ENCODE data around the gene PLXDC2.
"Not testable (repeated sequence)": the region's sequence is repeated elsewhere in the genome, so short reads cannot be mapped to it uniquely, and the experiment has no call there.

The PLXDC2 gene

DNA sequence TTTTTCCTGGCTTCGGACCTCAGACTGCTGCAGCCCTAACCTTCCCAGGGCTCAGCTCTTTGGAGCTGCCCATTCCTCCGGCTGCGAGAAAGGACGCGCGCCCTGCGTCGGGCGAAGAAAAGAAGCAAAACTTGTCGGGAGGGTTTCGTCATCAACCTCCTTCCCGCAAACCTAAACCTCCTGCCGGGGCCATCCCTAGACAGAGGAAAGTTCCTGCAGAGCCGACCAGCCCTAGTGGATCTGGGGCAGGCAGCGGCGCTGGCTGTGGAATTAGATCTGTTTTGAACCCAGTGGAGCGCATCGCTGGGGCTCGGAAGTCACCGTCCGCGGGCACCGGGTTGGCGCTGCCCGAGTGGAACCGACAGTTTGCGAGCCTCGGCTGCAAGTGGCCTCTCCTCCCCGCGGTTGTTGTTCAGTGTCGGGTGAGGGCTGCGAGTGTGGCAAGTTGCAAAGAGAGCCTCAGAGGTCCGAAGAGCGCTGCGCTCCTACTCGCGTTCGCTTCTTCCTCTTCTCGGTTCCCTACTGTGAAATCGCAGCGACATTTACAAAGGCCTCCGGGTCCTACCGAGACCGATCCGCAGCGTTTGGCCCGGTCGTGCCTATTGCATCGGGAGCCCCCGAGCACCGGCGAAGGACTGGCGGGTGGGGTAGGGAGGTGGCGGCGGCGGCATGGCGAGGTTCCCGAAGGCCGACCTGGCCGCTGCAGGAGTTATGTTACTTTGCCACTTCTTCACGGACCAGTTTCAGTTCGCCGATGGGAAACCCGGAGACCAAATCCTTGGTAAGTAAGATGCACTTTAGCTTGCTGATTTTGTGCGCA lies at the start of gene PLXDC2:
TSS of gene PLXDC2 (plus strand) at position 22 of the 820 bp plus-strand sequence.
- DNase-seq (ENCODE audit: low spot score), result peak; percentile 71

DNA sequence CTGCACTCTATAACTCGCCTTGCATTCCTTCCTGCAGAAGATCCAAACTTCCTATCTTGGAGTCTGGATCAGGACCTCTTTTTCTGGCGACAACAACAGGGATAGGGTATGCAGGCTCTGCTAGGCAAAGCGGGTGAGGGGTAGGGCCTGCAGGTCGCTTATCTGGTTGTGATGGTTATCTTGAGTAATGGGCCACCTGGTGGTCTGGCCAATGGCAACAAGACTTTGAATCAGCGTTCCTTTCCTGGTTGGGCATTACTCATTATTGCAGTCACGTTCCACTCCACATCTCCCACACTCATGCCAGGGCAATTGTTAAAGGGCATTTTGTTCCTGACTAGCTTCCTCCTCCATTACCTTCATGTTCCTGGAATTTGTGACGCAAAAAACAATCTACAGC lies 48.4 kb upstream of the PLXDC2 start:
- DNase-seq (ENCODE audit: low spot score), result peak; percentile 68

DNA sequence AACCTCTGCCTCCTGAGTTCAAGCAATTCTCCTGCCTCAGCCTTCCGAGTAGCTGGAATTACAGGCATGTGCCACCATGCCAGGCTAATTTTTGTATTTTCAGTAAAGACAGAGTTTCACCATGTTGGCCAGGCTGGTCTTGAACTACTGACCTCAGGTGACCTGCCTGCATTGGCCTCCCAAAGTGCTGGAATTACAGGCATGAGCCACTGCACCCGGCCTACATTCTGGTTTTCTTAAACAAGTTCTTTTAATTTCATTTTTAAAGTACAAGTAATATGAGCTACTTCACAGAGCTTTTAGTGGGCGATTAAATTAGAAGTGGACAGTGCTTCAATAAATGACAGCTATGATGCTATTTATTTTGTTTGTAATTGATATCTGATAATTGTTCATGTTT lies 46.4 kb upstream of the PLXDC2 start:
- not testable (repeated sequence) for DNase-seq (ENCODE audit: low spot score)

DNA sequence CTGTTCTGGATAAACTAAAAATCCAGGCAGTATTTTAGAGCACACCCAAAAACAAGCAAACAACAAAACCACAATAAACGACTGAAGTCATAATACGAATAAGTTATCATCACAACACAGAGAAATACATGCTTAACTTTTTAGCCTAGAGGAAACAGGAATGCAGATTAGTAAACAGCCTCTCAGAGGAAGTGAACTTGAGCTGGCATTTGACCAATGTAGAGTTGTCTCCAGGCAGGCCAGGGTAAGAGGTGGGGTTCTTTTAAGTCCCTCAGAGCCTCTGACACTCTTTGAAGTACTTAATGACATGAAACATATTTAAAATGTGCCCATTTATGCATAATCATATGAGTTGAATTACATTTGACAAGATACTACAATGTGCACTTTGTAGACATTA lies 43.3 kb upstream of the PLXDC2 start:
- no peak for DNase-seq (ENCODE audit: low spot score)

DNA sequence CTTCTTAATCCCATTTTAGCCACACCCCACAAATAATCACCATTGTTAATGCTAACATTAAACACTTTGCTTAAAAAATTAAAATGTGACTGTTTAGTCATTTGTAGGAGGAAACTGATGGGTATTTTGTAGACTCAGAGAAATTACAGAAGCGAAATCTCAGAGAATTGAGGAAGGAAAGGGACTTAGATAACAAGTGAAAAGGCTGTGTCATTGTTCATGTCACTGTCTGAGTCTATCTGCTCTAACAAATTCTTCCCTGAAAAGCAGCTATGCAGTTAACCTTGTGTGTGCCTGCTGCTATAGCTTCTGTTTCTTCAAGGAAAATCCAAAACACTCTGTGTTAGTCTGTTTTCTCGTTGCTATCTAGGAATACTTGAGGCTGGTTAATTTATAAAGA lies 40.9 kb upstream of the PLXDC2 start:
- DNase-seq (ENCODE audit: low spot score), result no peak

DNA sequence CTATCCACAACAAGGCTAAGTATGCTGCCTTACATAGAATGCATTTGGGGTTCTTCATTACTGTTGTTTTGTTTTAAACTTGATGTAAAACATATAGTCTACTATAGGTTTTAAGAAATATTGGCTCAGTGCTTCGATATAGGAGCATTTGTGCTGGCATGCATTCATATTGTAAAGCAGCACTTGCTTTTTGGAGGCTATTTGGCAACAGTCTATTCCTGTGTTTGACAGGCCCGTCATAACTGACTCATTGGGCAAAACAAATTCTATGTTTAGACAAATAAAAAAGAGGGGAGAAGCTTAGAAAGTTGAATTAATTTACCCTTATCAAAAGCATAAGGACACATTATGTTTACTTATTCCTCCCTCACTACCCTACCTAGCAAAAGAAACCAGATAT lies 38.4 kb upstream of the PLXDC2 start:
- no peak for DNase-seq (ENCODE audit: low spot score)

DNA sequence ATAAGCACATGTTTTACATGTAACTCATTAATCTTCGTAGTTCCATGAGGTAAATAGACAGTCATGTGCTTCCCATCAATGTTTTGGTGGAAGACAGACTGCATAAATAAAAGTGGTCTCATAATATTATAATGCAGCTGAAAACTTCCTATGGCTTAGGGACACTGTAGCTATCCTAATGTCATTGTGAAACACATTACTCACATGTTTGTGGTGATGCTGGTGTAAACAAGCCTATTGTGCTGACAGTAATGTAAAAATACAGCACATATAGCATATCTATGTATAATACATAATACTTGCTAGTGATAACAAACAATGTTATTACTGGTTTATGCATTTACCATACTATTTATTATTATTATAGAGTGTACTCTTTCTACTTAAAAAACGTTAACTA lies 37.2 kb upstream of the PLXDC2 start:
- DNase-seq (ENCODE audit: low spot score), result no peak

DNA sequence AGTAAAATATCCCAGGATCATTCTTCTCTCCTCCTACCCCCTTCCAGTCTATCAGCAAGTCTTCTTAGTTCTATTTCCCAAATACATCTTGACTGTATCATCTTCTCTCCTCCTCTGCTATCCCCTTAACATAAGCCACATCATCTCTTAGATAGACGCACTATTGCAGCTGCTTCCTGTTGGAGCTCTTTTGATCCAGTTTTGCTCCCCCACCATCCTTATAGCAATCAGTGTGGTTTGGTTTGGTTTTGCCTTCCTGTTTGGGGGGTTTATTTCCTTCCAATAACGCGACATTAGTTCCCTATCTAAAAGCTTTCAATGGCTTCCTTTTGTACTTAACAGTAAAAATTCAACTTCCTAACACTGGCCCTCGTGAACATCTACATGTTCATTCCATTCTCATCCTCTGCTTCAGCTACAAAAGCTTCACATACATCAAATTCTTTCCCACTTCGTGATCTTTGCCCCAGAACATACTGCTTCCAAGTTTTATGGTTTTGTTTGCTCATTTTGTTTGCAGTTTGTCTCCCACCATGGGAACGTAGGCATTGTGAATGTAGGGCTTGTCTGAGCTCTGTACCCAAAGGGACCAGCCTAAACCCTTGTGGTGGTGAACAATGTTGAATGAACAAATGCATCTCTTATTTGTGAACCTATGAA lies 33.7 kb upstream of the PLXDC2 start:
- no peak for DNase-seq (ENCODE audit: low spot score)

DNA sequence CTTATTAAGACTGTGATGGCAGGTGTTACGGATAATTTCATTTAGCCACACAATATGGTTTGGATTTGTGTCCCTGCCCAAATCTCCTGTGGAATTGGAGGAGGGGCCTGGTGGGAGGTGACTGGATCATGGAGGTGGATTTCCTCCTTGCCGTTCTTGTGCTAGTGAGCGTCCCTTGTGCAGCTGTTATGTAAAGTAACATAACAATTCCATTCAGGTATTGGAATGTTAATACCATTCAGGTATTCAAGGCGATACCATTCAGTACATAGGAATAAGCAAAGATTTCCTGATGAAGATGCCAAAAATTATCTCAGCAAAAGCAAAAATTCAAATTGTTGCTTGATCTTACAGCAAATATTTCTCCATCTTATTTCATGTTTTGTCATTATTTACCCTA lies 32.5 kb upstream of the PLXDC2 start:
- no peak for DNase-seq (ENCODE audit: low spot score)

DNA sequence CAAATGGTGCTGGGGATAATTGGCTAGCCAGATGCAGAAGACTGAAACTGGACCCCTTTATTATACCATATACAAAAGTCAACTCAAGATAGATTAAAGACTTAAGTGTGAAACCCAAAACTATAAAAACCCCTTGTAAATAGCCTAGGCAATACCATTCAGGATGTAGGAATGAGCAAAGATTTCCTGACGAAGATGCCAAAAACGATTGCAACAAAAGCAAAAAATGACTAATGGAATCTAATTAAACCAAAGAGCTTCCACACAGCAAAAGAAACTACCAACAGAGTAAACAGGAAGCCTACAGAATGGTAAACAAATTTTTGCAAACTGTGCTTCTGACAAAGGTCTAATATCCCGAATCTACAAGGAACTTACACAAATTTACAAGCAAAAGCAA lies 30.9 kb upstream of the PLXDC2 start:
- DNase-seq (ENCODE audit: low spot score), result no peak

DNA sequence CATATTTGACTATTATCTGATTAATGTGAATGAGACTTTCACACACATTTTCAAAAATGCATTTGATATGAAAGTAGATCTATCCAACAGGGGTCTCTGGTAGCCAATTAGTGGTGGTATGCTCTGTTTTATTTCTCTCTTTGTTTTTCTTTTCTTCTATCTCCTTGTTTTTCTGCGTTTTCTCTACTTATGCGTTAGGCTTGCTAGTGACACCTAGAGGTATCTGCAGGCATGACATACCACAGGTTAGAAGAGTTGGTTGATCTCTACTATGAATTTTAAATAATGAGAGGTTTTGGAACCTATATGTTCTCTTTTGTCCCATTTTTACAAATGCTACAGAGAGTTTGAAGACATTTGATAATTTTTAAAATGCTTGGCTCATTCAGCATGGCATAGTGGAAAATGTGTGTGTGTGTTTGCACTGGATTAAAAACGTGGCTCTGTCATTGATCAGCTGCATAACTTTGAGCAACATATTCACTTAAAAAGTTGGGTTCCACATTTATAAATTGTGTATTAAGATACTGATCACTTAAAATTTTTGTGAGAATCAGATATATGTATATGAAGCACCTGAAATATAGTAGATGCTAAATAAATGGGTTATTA lies 28.1 kb upstream of the PLXDC2 start:
- peak; percentile 51 for DNase-seq (ENCODE audit: low spot score)

DNA sequence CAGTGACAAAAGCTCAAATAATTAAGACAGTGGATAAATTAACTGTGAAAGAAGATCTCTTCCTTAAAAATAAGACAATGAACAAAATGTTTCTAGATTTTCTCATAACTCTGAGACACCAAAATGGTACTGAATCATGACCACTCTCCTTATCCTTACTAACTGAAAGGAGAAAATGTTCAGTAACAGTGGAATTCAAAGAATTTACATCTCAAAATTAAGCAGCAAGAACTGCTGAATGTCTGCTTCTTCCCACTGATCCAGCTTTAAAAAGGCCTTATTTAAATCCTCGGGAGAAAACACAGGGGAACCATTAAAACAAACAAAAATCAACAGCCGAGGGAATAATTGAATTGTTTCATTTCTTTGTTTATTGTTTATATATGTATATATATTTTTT lies 27.3 kb upstream of the PLXDC2 start:
- DNase-seq (ENCODE audit: low spot score), result no peak

DNA sequence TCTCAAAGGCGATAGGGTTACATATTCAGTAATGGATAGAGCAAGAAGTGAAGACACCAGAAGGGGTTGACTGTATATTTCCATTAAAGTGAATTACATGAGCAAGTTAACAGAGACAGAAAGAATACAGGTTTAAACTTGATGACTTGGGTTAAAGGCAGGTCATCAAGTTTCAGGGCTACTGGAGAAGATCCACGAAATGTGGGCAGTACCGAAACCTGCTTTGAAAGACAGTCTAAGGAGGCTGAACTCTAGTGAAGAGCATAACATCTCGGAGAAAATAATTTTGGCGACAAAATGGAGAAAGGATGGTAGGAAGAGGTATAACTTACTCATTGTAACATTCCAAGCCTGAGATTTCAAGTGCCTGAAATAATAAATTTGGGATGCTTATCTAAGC lies 26.6 kb upstream of the PLXDC2 start:
- no peak for DNase-seq (ENCODE audit: low spot score)

DNA sequence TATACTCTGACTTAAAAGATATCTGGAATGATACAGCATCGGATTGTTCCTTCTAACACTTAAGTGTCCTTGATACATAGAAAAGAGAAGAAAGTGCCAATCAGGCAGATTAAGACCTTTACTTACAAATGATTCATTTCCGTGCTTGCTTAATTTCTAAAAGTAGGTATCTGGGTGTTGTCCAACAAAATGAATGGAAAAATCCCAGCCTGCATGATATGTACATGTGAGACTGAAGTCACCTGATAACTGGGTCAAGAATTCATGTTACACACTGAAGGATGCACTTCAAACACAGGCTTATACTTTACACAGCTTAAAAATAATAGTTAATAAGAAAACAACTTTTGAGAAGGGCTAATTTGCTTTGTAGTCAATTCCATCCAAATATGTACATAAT lies 25.2 kb upstream of the PLXDC2 start:
- no peak for DNase-seq (ENCODE audit: low spot score)

DNA sequence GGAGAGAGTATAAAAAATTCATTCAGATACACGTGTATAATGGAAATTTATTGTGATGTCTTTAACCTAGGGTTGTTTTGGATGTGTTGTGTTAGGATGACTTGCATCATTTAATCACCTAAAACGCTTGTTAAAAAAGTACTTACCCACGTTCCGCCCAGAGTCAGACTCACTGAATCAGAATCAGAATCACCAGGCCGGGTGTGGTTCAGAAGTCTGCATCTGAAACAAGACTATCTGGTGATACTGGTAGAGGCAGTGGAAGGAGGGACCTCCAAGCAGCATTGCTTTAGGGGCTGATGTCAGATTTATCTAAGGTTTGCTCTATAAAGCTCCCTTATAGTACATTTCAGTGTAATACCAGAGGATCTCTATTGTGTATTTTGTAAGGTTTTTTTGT lies 20.5 kb upstream of the PLXDC2 start:
- DNase-seq (ENCODE audit: low spot score), result no peak

DNA sequence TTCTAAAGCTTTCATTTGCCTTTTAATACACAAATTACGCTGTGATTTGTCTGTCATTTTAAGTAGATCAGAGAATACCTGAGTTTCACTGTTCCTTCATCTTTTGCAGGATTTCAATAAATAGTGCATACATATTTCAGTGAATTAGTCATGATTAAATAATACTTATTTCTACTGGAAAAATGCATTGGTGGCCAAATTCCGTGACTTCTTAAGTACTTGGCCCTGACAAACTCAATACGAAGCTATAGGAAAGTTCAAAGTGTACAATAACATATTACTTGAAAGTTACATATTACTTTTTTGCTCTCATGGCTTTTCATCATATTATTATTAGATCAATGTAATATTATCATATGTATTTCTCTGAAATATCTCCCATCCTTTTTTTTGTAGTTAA lies 16.1 kb upstream of the PLXDC2 start:
- no peak for DNase-seq (ENCODE audit: low spot score)

DNA sequence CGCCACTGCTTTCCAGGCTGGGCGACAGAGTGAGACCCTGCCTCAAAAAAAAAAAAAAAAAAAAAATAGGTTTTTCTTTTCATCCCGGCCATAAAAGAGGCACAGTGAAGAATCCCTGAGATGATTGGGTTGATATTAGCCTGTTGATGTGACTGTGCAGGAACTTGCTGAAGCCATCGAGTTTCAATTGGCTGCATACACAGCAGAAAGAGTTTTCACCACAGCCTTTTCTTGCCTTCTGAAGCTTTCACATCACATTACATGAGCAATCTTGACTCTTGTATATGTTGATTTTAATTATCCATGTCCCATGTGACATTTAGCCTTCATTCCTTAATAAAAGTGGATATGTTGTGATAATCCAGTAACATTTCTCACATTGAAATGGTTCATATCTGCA lies 14.9 kb upstream of the PLXDC2 start:
- DNase-seq (ENCODE audit: low spot score), result no peak

DNA sequence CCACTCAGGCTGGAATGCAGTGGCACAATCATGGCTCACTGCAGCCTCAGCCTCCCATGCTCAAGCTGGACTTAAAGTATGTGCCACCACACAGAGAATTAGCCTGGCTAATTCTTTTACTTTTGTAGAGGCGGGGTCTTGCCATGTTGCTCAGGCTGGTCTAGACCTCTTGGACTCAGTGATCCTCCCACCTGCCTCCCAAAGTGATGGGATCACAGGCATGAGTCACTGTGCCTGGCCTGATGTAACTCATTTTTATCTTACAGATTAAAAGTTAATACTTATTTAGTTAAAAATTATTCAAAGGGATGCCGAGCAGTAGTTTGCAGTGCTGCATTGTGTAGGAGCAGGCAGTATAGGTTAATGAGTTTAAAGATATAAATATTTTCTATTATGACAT lies 12.6 kb upstream of the PLXDC2 start:
- peak; percentile 75 for DNase-seq (ENCODE audit: low spot score)

DNA sequence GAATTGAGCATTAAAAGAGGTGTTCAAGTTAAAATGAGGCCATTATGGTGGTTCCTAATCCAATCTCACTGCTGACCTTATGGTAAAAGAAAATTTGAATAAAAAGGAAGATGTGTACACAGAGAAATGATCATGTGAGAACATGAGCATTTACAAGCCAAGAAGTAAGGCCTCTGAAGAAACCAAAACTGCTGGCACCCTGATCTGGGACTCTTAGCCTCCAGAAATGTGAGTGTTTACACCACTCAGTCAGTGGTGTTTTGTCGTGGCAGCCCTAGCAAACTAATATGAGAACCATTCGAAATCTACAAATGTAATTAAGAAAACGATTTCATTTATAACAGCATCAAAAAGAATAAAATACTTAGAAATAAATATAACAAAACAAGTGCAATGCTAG lies 6.8 kb upstream of the PLXDC2 start:
- no peak for DNase-seq (ENCODE audit: low spot score)

DNA sequence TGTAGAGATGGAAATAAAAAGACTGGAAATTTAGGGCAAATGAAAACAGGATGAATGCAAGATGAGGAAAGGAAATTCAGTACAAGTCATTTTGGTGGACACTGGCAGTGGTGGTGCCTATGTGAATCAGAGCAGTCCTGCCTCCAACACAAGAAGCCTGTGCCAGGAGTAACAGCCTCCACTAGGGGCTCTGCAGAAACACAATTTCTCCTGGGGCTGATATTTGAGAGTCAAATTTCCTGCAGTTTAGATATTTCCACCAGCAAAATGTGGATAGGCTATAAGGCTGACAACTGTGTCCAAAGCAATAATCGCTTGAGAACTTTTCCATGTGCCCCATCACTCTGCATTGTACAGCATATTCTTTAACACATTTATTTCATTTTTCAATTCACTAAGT lies 4.7 kb upstream of the PLXDC2 start:
- peak; percentile 51 for DNase-seq (ENCODE audit: low spot score)

DNA sequence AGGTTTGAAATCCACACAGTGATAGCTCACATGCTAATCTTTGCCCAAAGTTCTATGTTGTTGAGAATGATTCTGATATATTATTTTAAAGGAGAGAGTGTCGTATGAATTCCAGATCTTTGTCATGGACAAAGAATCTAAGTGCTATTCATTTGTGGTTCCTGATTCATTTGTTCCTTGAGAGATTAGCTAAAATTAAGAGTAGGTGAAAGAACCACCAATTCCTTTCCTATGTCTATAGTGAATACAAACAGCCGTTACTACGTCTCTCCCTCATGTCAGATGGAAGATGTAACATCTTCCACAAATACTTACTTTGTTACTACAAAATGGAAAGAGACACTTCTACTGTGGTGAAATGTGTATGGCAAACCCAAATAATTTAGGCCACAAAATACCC lies 3.3 kb upstream of the PLXDC2 start:
- DNase-seq (ENCODE audit: low spot score), result no peak

DNA sequence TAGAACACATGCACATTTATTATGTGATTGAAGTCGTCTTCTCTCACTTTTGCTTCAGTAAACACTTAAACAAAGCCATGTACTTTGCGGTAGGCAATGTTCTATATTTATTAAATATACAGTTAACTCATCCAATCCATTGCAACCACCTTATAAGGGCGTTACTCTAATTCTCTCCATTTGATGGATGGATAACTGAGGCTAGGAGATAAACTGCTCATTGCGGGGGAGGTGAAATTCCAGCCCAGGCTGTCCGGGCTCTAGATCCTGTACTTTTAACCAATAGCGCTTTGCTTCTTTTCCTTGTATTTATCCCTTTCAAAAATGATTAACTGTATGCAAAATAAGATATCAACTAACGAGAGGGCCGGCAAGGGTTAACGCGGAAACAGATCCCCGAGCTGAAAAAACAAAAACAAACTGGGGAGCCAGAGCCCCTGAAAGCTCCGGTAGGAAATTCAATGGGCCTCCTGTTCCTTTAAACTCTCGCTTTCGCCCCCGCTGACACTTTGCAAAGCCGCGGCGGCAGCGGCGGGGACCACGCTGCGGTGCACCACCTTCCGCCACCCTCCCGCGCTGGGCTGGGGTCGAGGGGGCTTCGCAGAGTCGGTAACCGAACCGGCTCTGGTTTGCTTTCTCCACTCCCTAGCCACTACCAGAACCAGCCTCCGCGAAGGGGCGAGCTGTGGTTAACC lies 1.0 kb upstream of the PLXDC2 start:
- DNase-seq (ENCODE audit: low spot score), result peak; percentile 28

Measured in kidney tubule cell (primary cell).